Fibroblast of peridontal ligament (primary cell): ENCODE results near the gene PDZRN4.
"Not testable (repeated sequence)": the region's sequence is repeated elsewhere in the genome, so short reads cannot be mapped to it uniquely, and the experiment has no call there.

Experiments used
- DNase-seq: peaks from one replicate; pipeline ENCODE4 v3.0.0-alpha.2; 2010; ENCODE audit errors: extremely low read depth

Gene PDZRN4

DNA sequence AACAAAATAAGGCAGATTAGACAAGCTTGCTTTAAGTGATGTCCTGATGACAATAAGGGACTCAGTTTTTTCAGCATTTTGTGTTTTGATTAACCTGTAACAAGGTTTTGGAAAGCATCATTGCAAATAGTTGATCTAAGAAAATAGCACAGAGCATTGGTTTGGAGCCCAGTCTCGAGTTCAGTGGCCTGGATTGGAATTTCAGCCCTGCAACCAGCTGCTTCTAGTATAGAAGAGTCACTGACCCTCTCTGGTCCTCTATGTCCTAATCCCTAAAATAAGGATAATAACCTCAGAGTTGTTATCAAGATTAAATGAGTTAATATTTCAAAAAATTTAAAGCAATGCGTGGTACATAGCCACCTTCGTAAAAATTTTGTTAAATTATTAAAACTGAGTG is 25.5 kb downstream of the PDZRN4 start:
- DNase-seq = no peak

DNA sequence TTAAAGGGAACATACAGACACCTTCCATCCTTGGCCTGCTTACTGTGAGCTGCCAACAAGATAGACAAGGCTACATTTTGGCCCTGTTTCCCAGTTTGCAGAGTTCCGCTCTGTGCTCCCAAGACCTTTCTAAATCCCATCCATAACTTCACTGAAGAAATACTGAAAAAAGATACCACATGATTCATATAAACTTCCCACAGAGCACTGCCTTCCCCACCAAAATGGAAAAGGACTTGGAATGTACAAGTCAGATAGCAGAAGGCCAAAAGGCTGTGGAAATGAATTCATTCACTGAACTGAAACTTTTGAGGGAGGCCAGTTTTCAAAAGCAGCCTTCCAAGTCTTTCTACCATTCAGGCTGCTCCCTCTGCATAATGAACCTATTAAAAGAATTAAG is 29.6 kb downstream of the PDZRN4 start:
- no peak for DNase-seq

- no peak for DNase-seq
Measured at GRCh38 chr12:41220931-41221330, 32.8 kb downstream of the PDZRN4 start.

DNA sequence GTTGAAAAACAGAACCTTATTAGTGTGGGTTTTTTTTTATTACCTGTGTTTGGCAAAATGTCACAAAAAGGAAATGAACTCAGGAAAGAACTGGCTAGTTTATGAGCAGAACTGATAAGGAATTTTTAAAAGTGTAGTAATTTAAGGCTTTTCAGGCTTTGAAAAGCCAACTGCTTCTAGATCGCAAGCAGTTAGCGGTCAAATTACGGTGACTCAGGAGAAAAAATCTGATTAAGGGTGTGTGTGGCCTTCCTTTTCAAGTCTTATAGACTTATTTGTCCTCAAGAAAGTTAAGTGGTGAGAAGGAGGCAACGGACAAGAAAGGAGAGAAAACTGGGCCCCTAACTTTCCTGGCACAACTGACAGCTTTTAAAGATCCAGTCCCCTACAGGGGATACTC is 33.4 kb downstream of the PDZRN4 start:
- DNase-seq = no peak

GRCh38 chr12:41223600-41223999 is 35.5 kb downstream of the PDZRN4 start:
- DNase-seq = no peak

GRCh38 chr12:41224066-41224465 is 35.9 kb downstream of the PDZRN4 start:
- no peak for DNase-seq

DNA sequence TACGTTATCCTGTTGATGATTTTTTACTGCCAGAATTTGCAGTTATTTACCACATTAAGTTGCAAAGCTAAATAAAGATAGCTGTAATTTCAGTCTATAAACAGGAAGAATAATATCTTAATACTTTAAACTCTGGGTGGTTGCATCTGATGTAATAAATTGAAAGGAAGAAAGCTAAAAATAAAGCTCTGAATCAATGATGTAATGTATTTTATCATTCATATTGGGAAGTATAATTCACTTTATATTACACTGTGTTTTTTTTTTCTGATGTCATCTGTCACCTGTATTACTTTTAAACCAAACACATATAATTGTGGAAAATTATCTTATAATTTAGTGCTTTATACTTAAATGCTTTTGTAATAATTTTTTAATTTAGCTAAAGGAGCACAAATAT is 37.1 kb downstream of the PDZRN4 start:
- no peak for DNase-seq

GRCh38 chr12:41228066-41228820 is 40.1 kb downstream of the PDZRN4 start:
- no peak for DNase-seq

- DNase-seq = no peak
Measured at GRCh38 chr12:41230756-41231155, 42.6 kb downstream of the PDZRN4 start.

- no peak for DNase-seq
Measured at GRCh38 chr12:41234692-41235091, 46.6 kb downstream of the PDZRN4 start.

DNA sequence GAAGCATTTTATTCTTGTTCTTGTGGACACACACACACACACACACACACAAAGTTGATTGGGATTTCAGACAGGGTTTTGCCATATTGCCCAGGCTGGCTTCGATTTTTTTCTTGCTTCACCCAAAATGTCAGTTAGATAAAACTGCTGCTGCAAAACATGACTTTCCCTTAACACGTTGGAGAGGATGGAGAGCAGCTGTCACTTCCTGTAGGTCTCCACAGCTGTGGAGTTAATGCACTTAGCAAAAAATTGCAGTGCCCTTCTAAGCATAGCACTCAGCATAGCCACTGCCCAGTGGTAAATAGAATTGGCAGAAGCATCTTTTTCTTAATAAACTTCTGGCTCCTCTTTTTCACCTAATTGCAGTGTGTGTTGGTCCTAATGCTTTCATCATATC is 54.5 kb downstream of the PDZRN4 start:
- DNase-seq = no peak

- no peak for DNase-seq
Measured at GRCh38 chr12:41248391-41248790, 60.3 kb downstream of the PDZRN4 start.

GRCh38 chr12:41250748-41251147 is 62.6 kb downstream of the PDZRN4 start:
- DNase-seq = peak; percentile 12

- DNase-seq = no peak
Measured at GRCh38 chr12:41254004-41254914, 66.1 kb downstream of the PDZRN4 start.

GRCh38 chr12:41263196-41263595 is 75.1 kb downstream of the PDZRN4 start:
- not testable (repeated sequence) for DNase-seq

GRCh38 chr12:41264281-41264680 is 76.2 kb downstream of the PDZRN4 start:
- DNase-seq = peak; percentile 20

GRCh38 chr12:41269056-41269455 is 80.9 kb downstream of the PDZRN4 start:
- DNase-seq = no peak

DNA sequence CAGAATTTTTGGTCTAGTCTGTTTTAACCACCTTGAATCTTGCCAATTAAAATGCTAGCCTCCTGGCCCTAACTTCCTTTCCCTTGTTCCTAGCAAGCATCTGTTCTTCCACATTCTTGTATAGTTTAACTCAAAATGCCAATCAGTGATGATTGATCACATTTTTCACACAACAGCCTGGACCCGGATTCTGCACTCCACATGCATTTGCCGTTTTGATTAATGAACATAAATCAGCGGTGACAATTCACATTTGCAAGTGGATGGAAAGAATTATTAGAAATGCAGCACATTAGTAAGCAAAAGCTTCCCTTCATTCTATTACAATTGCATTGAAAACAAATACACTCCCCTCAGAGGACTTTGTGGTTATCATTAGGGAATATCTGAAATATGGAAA is 83.4 kb downstream of the PDZRN4 start:
- DNase-seq = no peak

- DNase-seq = no peak
Measured at GRCh38 chr12:41274643-41275042, 86.5 kb downstream of the PDZRN4 start.

DNA sequence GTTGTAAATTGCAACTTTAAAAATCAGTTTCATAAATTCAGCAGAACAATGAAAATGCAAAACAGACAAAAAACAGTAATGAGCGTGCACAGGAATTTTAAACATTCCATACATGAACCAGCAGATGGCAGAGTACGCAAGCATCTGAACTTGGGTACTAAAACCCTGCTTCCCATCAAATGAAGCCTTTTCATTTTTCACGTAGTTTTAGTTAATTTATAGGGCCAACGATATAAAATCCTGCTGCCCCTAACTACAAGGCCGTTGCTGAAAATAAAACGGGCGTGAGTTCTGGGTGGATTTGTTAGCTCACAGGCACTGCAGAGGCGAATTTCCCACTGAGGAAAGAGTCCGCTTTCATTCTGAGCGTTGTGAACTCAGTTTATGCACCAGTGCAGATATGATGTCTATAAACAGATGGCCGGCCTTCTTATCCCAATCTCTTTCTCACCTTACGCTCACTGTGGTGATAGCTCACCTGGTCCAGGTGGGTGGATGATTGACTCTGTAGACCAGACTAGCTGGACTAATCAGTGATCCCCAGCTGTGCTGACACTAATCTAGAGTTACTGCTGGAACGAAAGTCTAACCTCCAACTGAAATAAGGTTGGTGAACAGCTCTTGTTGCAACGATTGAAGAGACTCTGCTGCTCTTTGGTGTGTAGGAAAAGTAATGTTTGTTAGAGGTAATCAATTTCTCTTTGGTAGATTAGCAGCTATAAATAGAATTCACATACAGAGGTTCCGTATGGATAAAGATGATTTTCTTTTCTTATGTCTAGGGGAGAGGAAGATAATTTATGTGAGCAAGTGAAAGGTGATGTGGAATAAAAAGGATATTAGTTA is 89.2 kb downstream of the PDZRN4 start:
- peak; percentile 69 for DNase-seq

DNA sequence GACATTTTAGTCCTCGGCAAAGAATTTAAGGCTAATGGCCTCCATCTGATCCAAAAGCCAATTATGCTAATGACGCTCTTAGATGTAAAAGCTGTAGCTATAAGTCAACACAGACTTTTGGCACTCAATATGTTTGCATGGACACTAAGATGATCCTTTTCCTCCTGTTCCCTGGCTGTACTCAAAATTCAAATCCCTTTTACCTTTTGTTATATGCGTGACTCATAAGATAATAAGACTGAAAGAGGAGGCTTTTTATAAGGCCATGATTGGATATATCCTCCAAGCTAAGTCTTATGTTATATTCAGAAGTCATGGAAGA is 89.8 kb downstream of the PDZRN4 start:
- DNase-seq = no peak
